Caco-2 (cell line): ENCODE measurements around the gene SDCCAG8. TPM values are rescaled to one million over a fixed set of nuclear protein-coding genes. Genes with fewer than 3 reads are reported as not detected.

ENCODE experiments used
- BruUV-seq: library from RNA; stranded (reverse); fragments of 400-500 nt; replicated peaks from 2 replicates; lab custom pipeline; 2021; lab: Mats Ljungman, UMichigan
- CTCF ChIA-PET: fragments of 300-600 bp; sonication (Branson Sonifier 250); formaldehyde crosslinking; loops from one replicate; lab custom pipeline; 2022; ENCODE audit warnings: antibody characterized with exemption; lab: Charles Lee
- POLR2A ChIA-PET: fragments of 300-600 bp; sonication (Branson Sonifier 250); formaldehyde crosslinking; loops from one replicate; lab custom pipeline; 2022; ENCODE audit warnings: antibody characterized with exemption; lab: Charles Lee
- DNase-seq, 2 experiments: peaks; one replicate each; pipeline versions ENCODE4 v3.0.0 to v3.0.0-alpha.2; 2020 to 2022
- H3K27me3 ChIP-seq: replicated peaks from 2 replicates; pipeline ENCODE4 v1.6.0; 2011; ENCODE audit warnings: low read length; ENCODE audit not compliant: control insufficient read depth, insufficient read depth
- H3K36me3 ChIP-seq: 2 replicates; pipeline ENCODE4 v1.5.1; 2011; ENCODE audit warnings: low read length; ENCODE audit not compliant: control insufficient read depth, insufficient read depth
- H3K4me1 ChIP-seq: fragments of 250-450 bp; sonication (Bioruptor Pico); 2 replicates; pipeline ENCODE4 v1.5.1; 2020; ENCODE audit warnings: mild to moderate bottlenecking
- H3K4me3 ChIP-seq: 2 replicates; pipeline ENCODE4 v1.5.1; 2011; ENCODE audit warnings: low read depth, mild to moderate bottlenecking, control low read depth, low read length
- H3K9me3 ChIP-seq: fragments of 250-450 bp; sonication (Bioruptor Pico); 2 replicates; pipeline ENCODE4 v1.5.1; 2020; ENCODE audit warnings: mild to moderate bottlenecking, moderate library complexity
- H3K27ac Mint-ChIP-seq: one replicate; pipeline ENCODE4 v1.8.0; 2022; ENCODE audit warnings: mixed read lengths; ENCODE audit not compliant: unreplicated experiment
- H3K27me3 Mint-ChIP-seq: one replicate; pipeline ENCODE4 v1.8.0; 2022; ENCODE audit warnings: mixed read lengths; ENCODE audit not compliant: insufficient read depth, unreplicated experiment
- H3K36me3 Mint-ChIP-seq: one replicate; pipeline ENCODE4 v1.8.0; 2022; ENCODE audit warnings: mild to moderate bottlenecking, mixed read lengths; ENCODE audit not compliant: insufficient read depth, unreplicated experiment
- H3K4me1 Mint-ChIP-seq: one replicate; pipeline ENCODE4 v1.8.0; 2022; ENCODE audit warnings: low read depth, mixed read lengths; ENCODE audit not compliant: unreplicated experiment
- H3K4me3 Mint-ChIP-seq: one replicate; pipeline ENCODE4 v1.8.0; 2022; ENCODE audit warnings: mild to moderate bottlenecking, moderate library complexity, mixed read lengths; ENCODE audit not compliant: unreplicated experiment
- H3K9me3 Mint-ChIP-seq: one replicate; pipeline ENCODE4 v1.8.0; 2022; ENCODE audit warnings: mixed read lengths; ENCODE audit not compliant: unreplicated experiment
- CTCF ChIP-seq, 2 experiments: fragments of 200-600 bp in 1 of 2; IDR thresholded peaks; 1 replicate in 1 of 2; 2 replicates in 1 of 2; pipeline versions ENCODE4 v1.5.1 to v1.8.0; 2011 to 2022; ENCODE audit warnings: antibody characterized with exemption in 1 of 2, control low read depth in 1 of 2, inconsistent platforms in 1 of 2, low read depth in 1 of 2, low read length in 1 of 2, mild to moderate bottlenecking in 1 of 2, moderate library complexity in 1 of 2; ENCODE audit not compliant: insufficient read depth in 1 of 2, severe bottlenecking in 1 of 2, unreplicated experiment in 1 of 2
- intact Hi-C: fragments of 100-400 bp; cut with micrococcal nuclease; formaldehyde crosslinking; loops from one replicate; pipeline ENCODE4 v1.10.0; 2022; ENCODE audit not compliant: unreplicated experiment
- total RNA-seq: library from RNA; stranded (reverse); gene quantifications from 2 replicates; pipeline ENCODE4 v1.2.3, GENCODE V29; 2022

The SDCCAG8 gene
- total RNA-seq, 1 experiment from 2014 or later, result 23.0 TPM

- Mint-ChIP-seq H3K27ac (no peak overlapping the region), H3K4me3 (no peak overlapping the region), H3K36me3 (peaks cover 15% of the 10 kb centered on the region), H3K4me1 (no peaks in the 10 kb centered on the region), H3K27me3 (no peaks in the 10 kb centered on the region), H3K9me3 (no peaks in the 10 kb centered on the region)
- intact Hi-C loops, result no loop called here
- no peak for TF ChIP-seq CTCF (IDR thresholded peaks at IDR 0.05; ENCODE audit: insufficient read depth in 1 of 2, low read depth in 1 of 2, low read length in 1 of 2, severe bottlenecking in 1 of 2, unreplicated experiment in 1 of 2)
- BruUV-seq, result no TSS peak
- no peak for DNase-seq
- Histone ChIP-seq H3K36me3 (no peaks in the 10 kb centered on the region), H3K27me3 (no peaks in the 10 kb centered on the region), H3K4me1 (no peaks in the 10 kb centered on the region), H3K4me3 (no peak overlapping the region), H3K9me3 (no peaks in the 10 kb centered on the region)
- ChIA-PET CTCF (no interaction called here), POLR2A (no interaction called here)
These were observed 39.1 kb upstream of the SDCCAG8 start for GRCh38 chr1:243216741-243217140.

GRCh38 chr1:243217349-243217748 is 38.5 kb upstream of the SDCCAG8 start:
- H3K27ac Mint-ChIP-seq, result no peak overlapping the region
- H3K36me3 Mint-ChIP-seq, result peaks cover 15% of the 10 kb centered on the region

GRCh38 chr1:243218059-243218458 is 37.8 kb upstream of the SDCCAG8 start:
- Mint-ChIP-seq H3K9me3 (no peaks in the 10 kb centered on the region), H3K4me1 (no peaks in the 10 kb centered on the region), H3K27me3 (no peaks in the 10 kb centered on the region), H3K27ac (no peak overlapping the region), H3K4me3 (no peak overlapping the region), H3K36me3 (peaks cover 17% of the 10 kb centered on the region)
- no peaks in the 10 kb centered on the region for H3K27me3 ChIP-seq
- intact Hi-C loops, result no loop called here
- BruUV-seq, result no TSS peak
- no peak for DNase-seq
- TF ChIP-seq CTCF (IDR thresholded peaks at IDR 0.05; ENCODE audit: insufficient read depth in 1 of 2, low read depth in 1 of 2, low read length in 1 of 2, severe bottlenecking in 1 of 2, unreplicated experiment in 1 of 2), result no peak
- no peaks in the 10 kb centered on the region for H3K9me3 ChIP-seq
- ChIA-PET POLR2A (no interaction called here), CTCF (no interaction called here)
- no peak overlapping the region for H3K4me3 ChIP-seq
- H3K36me3 ChIP-seq, result no peaks in the 10 kb centered on the region
- no peaks in the 10 kb centered on the region for H3K4me1 ChIP-seq

More at GRCh38 chr1:243217349-243217748, 38.5 kb upstream of the SDCCAG8 start:
- no peaks in the 10 kb centered on the region for H3K4me1 Mint-ChIP-seq
- no peaks in the 10 kb centered on the region for H3K27me3 ChIP-seq
- no peaks in the 10 kb centered on the region for H3K4me1 ChIP-seq
- H3K36me3 ChIP-seq, result no peaks in the 10 kb centered on the region
- no peak for DNase-seq
- H3K9me3 ChIP-seq, result no peaks in the 10 kb centered on the region
- CTCF ChIA-PET, result no interaction called here
- BruUV-seq, result no TSS peak
- no peak overlapping the region for H3K4me3 Mint-ChIP-seq
- no peaks in the 10 kb centered on the region for H3K27me3 Mint-ChIP-seq
- H3K4me3 ChIP-seq, result no peak overlapping the region
- TF ChIP-seq CTCF (IDR thresholded peaks at IDR 0.05; ENCODE audit: insufficient read depth in 1 of 2, low read depth in 1 of 2, low read length in 1 of 2, severe bottlenecking in 1 of 2, unreplicated experiment in 1 of 2), result no peak
- intact Hi-C loops, result no loop called here
- no peaks in the 10 kb centered on the region for H3K9me3 Mint-ChIP-seq
- POLR2A ChIA-PET, result no interaction called here
